H1 (cell line): ENCODE measurements around the gene HACE1. TPM values are rescaled to one million over a fixed set of nuclear protein-coding genes. Genes with fewer than 3 reads are reported as not detected.

ENCODE experiments used
- CTCF ChIA-PET: fragments of 300-600 bp; sonication (Branson Sonifier 250); formaldehyde crosslinking; loops from one replicate; lab custom pipeline; 2021; ENCODE audit not compliant: partially characterized antibody; lab: Charles Lee
- POLR2A ChIA-PET: fragments of 300-600 bp; sonication (Branson Sonifier 250); formaldehyde crosslinking; loops from one replicate; lab custom pipeline; 2021; ENCODE audit warnings: inconsistent platforms; ENCODE audit not compliant: partially characterized antibody; lab: Charles Lee
- DNase-seq, 2 experiments: peaks; one replicate each; pipeline versions ENCODE4 v3.0.0 to v3.0.0-alpha.2; 2010 to 2022; ENCODE audit warnings: low spot score in 2 of 2, low read depth in 1 of 2, mixed read lengths in 1 of 2
- FAIRE-seq: peaks from 2 replicates; lab custom pipeline; 2011; peaks lifted over from hg19 to GRCh38; lab: Jason Lieb, UNC
- H2AFZ ChIP-seq: 2 replicates; pipeline ENCODE4 v1.8.1; 2012; ENCODE audit warnings: low read length, inconsistent platforms
- H2AK5ac ChIP-seq: 2 replicates; pipeline ENCODE4 v1.6.1; 2013; ENCODE audit warnings: low read depth, low read length
- H2BK120ac ChIP-seq: replicated peaks from 2 replicates; pipeline ENCODE3; 2013; ENCODE audit warnings: low read depth, low read length, inconsistent platforms
- H2BK12ac ChIP-seq: 2 replicates; pipeline ENCODE4 v1.6.1; 2013; ENCODE audit warnings: low read depth, low read length
- H2BK15ac ChIP-seq: 2 replicates; pipeline ENCODE4 v1.6.1; 2013; ENCODE audit warnings: low read length
- H2BK20ac ChIP-seq: 2 replicates; pipeline ENCODE4 v1.6.1; 2013; ENCODE audit warnings: low read length
- H2BK5ac ChIP-seq: 2 replicates; pipeline ENCODE4 v1.6.1; 2013; ENCODE audit warnings: low read depth, low read length
- H3K14ac ChIP-seq: 2 replicates; pipeline ENCODE4 v1.6.1; 2013; ENCODE audit warnings: inconsistent platforms; ENCODE audit not compliant: insufficient read length
- H3K18ac ChIP-seq: 2 replicates; pipeline ENCODE4 v1.6.1; 2013; ENCODE audit warnings: low read length; ENCODE audit errors: extremely low read depth
- H3K23ac ChIP-seq: 2 replicates; pipeline ENCODE4 v1.6.1; 2013; ENCODE audit warnings: inconsistent platforms; ENCODE audit not compliant: insufficient read length
- H3K23me2 ChIP-seq: 2 replicates; pipeline ENCODE4 v1.6.1; 2013; ENCODE audit warnings: low read depth, low read length
- H3K27ac ChIP-seq: 2 replicates; pipeline ENCODE4 v1.6.1; 2011; ENCODE audit warnings: low read depth, low read length, inconsistent platforms
- H3K27me3 ChIP-seq, 4 experiments: replicated peaks in 1 of 4; 1 replicate in 1 of 4; 2 replicates in 3 of 4; pipeline versions ENCODE4 v1.6.1 to v1.8.1; 2011 to 2013; ENCODE audit warnings: low read length in 3 of 4, mild to moderate bottlenecking in 3 of 4, inconsistent platforms in 2 of 4, mixed read lengths in 2 of 4, moderate library complexity in 1 of 4; ENCODE audit not compliant: control insufficient read depth in 3 of 4, insufficient read depth in 3 of 4; ENCODE audit errors: extremely low read depth in 1 of 4
- H3K36me3 ChIP-seq, 4 experiments: 2 replicates each; pipeline versions ENCODE4 v1.6.1 to v1.8.1; 2011 to 2013; ENCODE audit warnings: mild to moderate bottlenecking in 4 of 4, low read length in 3 of 4, moderate library complexity in 2 of 4, control low read depth in 1 of 4, inconsistent platforms in 1 of 4; ENCODE audit not compliant: insufficient read depth in 4 of 4, control insufficient read depth in 2 of 4
- H3K4ac ChIP-seq: replicated peaks from 2 replicates; pipeline ENCODE3; 2013; ENCODE audit warnings: low read length, low read depth, mixed read lengths, inconsistent platforms; ENCODE audit not compliant: insufficient read length
- H3K4me1 ChIP-seq, 4 experiments: replicated peaks in 1 of 4; 1 replicate in 1 of 4; 2 replicates in 3 of 4; pipeline versions ENCODE4 v1.6.1 to v1.8.1; 2011 to 2013; ENCODE audit warnings: low read length in 3 of 4, inconsistent platforms in 2 of 4, mixed read lengths in 1 of 4; ENCODE audit not compliant: insufficient read depth in 4 of 4, control insufficient read depth in 3 of 4
- H3K4me2 ChIP-seq, 2 experiments: 2 replicates each; pipeline versions ENCODE4 v1.6.1 to v1.8.1; 2011 to 2013; ENCODE audit warnings: low read depth in 2 of 2, low read length in 2 of 2, control low read depth in 1 of 2, inconsistent platforms in 1 of 2, mild to moderate bottlenecking in 1 of 2; ENCODE audit not compliant: insufficient read depth in 1 of 2
- H3K4me3 ChIP-seq, 4 experiments: fragments of 200-600, 300-600 bp in 1 of 4; sonication (generic), shearing (Covaris generic), sonication (Bioruptor Twin) in 1 of 4; 2 replicates each; pipeline versions ENCODE4 v1.5.1 to v1.8.1; 2011 to 2016; ENCODE audit warnings: low read length in 4 of 4, low read depth in 3 of 4, control low read depth in 2 of 4, inconsistent platforms in 2 of 4, mild to moderate bottlenecking in 2 of 4, mixed read lengths in 1 of 4, moderate library complexity in 1 of 4; ENCODE audit not compliant: insufficient read depth in 2 of 4; ENCODE audit errors: extremely low read depth in 1 of 4
- H3K56ac ChIP-seq: replicated peaks from 2 replicates; pipeline ENCODE3; 2013; ENCODE audit warnings: low read depth, mild to moderate bottlenecking, mixed read lengths, low read length, inconsistent platforms; ENCODE audit not compliant: insufficient read length
- H3K79me1 ChIP-seq: 2 replicates; pipeline ENCODE4 v1.6.1; 2013; ENCODE audit warnings: low read depth, low read length, control low read depth
- H3K79me2 ChIP-seq, 2 experiments: 2 replicates each; pipeline versions ENCODE4 v1.6.1 to v1.8.1; 2012 to 2013; ENCODE audit warnings: low read length in 2 of 2, mild to moderate bottlenecking in 2 of 2, inconsistent platforms in 1 of 2; ENCODE audit not compliant: insufficient read depth in 2 of 2, control insufficient read depth in 1 of 2
- H3K9ac ChIP-seq, 4 experiments: replicated peaks in 1 of 4; 1 replicate in 1 of 4; 2 replicates in 3 of 4; pipeline versions ENCODE4 v1.6.1 to v1.8.1; 2011 to 2013; ENCODE audit warnings: low read depth in 3 of 4, low read length in 3 of 4, control low read depth in 2 of 4, mild to moderate bottlenecking in 2 of 4, moderate library complexity in 2 of 4, inconsistent platforms in 1 of 4; ENCODE audit errors: extremely low read depth in 1 of 4
- H3K9me3 ChIP-seq, 2 experiments: 2 replicates each; pipeline versions ENCODE4 v1.6.1 to v1.8.1; 2012 to 2013; ENCODE audit warnings: mild to moderate bottlenecking in 2 of 2, moderate library complexity in 2 of 2, control low read depth in 1 of 2, inconsistent platforms in 1 of 2, low read depth in 1 of 2, low read length in 1 of 2, mixed read lengths in 1 of 2; ENCODE audit not compliant: insufficient read depth in 2 of 2
- H4K20me1 ChIP-seq, 2 experiments: replicated peaks in 1 of 2; 2 replicates each; pipeline versions ENCODE3 to v1.8.1; 2011 to 2013; ENCODE audit warnings: inconsistent platforms in 2 of 2, low read length in 2 of 2, mild to moderate bottlenecking in 1 of 2; ENCODE audit not compliant: insufficient read depth in 2 of 2, control insufficient read depth in 1 of 2
- H4K5ac ChIP-seq: 2 replicates; pipeline ENCODE4 v1.6.1; 2013; ENCODE audit warnings: low read length, low read depth, mixed read lengths, inconsistent platforms; ENCODE audit not compliant: insufficient read length
- H4K8ac ChIP-seq: 2 replicates; pipeline ENCODE4 v1.8.0; 2013; ENCODE audit warnings: mild to moderate bottlenecking, moderate library complexity, low read length, inconsistent platforms; ENCODE audit not compliant: insufficient read depth; ENCODE audit errors: extremely low read depth
- H4K91ac ChIP-seq: replicated peaks from 2 replicates; pipeline ENCODE3; 2013; ENCODE audit warnings: low read length, mixed read lengths, inconsistent platforms; ENCODE audit not compliant: insufficient read length
- CEBPB ChIP-seq: IDR thresholded peaks from 2 replicates; pipeline ENCODE4 v1.6.1; 2012; ENCODE audit warnings: low read depth, low read length
- GABPA ChIP-seq: IDR thresholded peaks from 2 replicates; pipeline ENCODE4 v1.6.1; 2011; ENCODE audit warnings: mild to moderate bottlenecking, low read length, moderate library complexity, borderline replicate concordance; ENCODE audit not compliant: insufficient read depth
- JUN ChIP-seq: IDR thresholded peaks from 2 replicates; pipeline ENCODE4 v1.6.1; 2011; ENCODE audit warnings: low read depth, mild to moderate bottlenecking, improper control_type of control experiment, low read length
- SP2 ChIP-seq: IDR thresholded peaks from 2 replicates; pipeline ENCODE4 v1.6.1; 2012; ENCODE audit warnings: mild to moderate bottlenecking, low read length, inconsistent platforms
- WGBS, 2 experiments: shearing (Covaris generic) in 1 of 2; methylation state at CpG; one replicate each; pipeline versions ENCODE4 v1.1.6 to v1.1.7; 2013 to 2015; ENCODE audit warnings: low lambda C conversion rate in 2 of 2, mixed read lengths in 2 of 2, inconsistent platforms in 1 of 2, low coverage in 1 of 2, missing lambda C conversion rate in 1 of 2; ENCODE audit not compliant: insufficient replicate concordance in 2 of 2, insufficient coverage in 1 of 2, insufficient read length in 1 of 2; ENCODE audit errors: extremely low coverage in 1 of 2, missing lambda C conversion rate in 1 of 2; 5-methylcytosine and 5-hydroxymethylcytosine counted together
- polyA plus RNA-seq, 7 experiments: library from polyadenylated mRNA; depleted of rRNA in 3 of 7; stranded (reverse) in 5 of 7; unstranded in 2 of 7; fragments of >200 nt in 5 of 7; fragments of 200-250 nt in 2 of 7; gene quantifications; 1 replicate in 5 of 7; 2 replicates in 1 of 7; 4 replicates in 1 of 7; pipeline versions ENCODE4 v1.2.1 to v1.2.3, GENCODE V29; 2011 to 2013; ENCODE audit warnings: missing spikeins in 2 of 7, mixed read lengths in 2 of 7
- total RNA-seq: library from RNA; stranded (reverse); fragmentation: NEBNext Ultra II Directional; extraction: Animal tissue kit (Norgen Biotek cat#: 25700); gene quantifications from 2 replicates; pipeline ENCODE4 v1.2.1, GENCODE V29; 2021
- TF ChIP-seq, protein P1 (sequence below): IDR thresholded peaks from 2 replicates; pipeline ENCODE4 v1.6.1; 2012; ENCODE audit warnings: inconsistent platforms

The HACE1 gene
- total and polyA plus RNA-seq, 2 of the 8 experiments (the other 6 are each of a cell fraction or from before 2014, with no cell fraction given), result 7.1 to 21.3 TPM

DNA sequence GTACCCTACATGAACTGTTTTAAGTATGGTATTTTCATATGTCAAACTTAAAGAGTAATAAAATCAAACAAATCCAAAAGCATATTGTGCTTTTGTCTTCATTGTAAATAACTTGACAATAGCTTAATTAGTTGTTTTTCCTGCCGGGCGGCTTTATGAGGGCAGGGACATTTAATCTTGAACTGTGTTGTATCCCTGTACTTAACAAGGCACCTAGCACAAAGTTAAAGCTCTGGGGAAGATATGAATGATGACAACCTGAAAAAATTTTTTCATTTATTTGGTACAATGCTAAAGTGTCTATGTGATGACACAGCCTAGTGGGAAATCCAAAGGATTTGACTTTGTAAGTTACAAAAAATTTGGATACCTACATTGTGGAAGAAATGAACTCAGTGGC is 502 bp upstream of the HACE1 start:
- Histone ChIP-seq H2BK12ac (no peak overlapping the region), H3K56ac (no peak overlapping the region), H4K5ac (no peak overlapping the region), H3K4ac (no peak overlapping the region), H3K23me2 (peaks cover 6% of the 10 kb centered on the region; the same call in 1 of the 2 replicates), H3K4me3 (peak overlapping the region; percentile 84 to 98 (median 88); a peak in 5 of 8 replicates), H4K91ac (no peak overlapping the region), H2AK5ac (no peak overlapping the region), H2BK5ac (no peak overlapping the region), H3K4me2 (peak overlapping the region; percentile 73 to 96), H3K36me3 (no peaks in the 10 kb centered on the region; a peak in 1 of 8 replicates), H2BK20ac (no peak overlapping the region), H3K79me2 (peaks cover 0 to 30% of the 10 kb centered on the region in 2 experiments; a peak in 2 of 4 replicates), H2AFZ (peak overlapping the region; percentile 54; the same call in 1 of the 2 replicates), H2BK120ac (no peak overlapping the region), H3K23ac (no peak overlapping the region), H3K18ac (no peak overlapping the region), H4K20me1 (no peaks in the 10 kb centered on the region), H4K8ac (no peak overlapping the region), H3K27ac (no peak overlapping the region), H3K9ac (no peak overlapping the region), H2BK15ac (no peak overlapping the region), H3K14ac (no peak overlapping the region), H3K27me3 (no peaks in the 10 kb centered on the region), H3K9me3 (no peaks in the 10 kb centered on the region), H3K4me1 (no peaks in the 10 kb centered on the region; a peak in 1 of 7 replicates), H3K79me1 (0 out of 2 replicates have a peak, but pooled peaks cover 3% of the 10 kb centered on the region)
- TF ChIP-seq JUN, result no peak
- TF ChIP-seq, protein P1, sequence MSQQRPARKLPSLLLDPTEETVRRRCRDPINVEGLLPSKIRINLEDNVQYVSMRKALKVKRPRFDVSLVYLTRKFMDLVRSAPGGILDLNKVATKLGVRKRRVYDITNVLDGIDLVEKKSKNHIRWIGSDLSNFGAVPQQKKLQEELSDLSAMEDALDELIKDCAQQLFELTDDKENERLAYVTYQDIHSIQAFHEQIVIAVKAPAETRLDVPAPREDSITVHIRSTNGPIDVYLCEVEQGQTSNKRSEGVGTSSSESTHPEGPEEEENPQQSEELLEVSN, result no peak
- no peak for TF ChIP-seq CEBPB
- no peak for TF ChIP-seq SP2
- no peak for TF ChIP-seq GABPA
- CTCF ChIA-PET, result interaction anchor here (0.7 to 1.9 kb wide), 8 partner anchors 14 to 458 kb away, joined by 3 to 12 read pairs (median 4); no protein-coding TSS in a partner anchor
- no peak for DNase-seq
- no peak for FAIRE-seq
- WGBS, 2 experiments, result 94% methylated on average over 2 of the region's 2 CpGs; no CpG with 5 or more reads in 1 of the 2 experiments
- POLR2A ChIA-PET, result interaction anchor here (0.6 to 2.5 kb wide), 5 partner anchors 17 to 528 kb away, joined by 3 to 10 read pairs (median 4); partner anchors contain the start of gene LIN28B
